Bone marrow (tissue), 2 donors: ENCODE data around the gene FAM76A.
"Not testable (repeated sequence)": the region's sequence is repeated elsewhere in the genome, so short reads cannot be mapped to it uniquely, and the experiment has no call there.

Experiments used
- DNase-seq, 2 donors: peaks; one replicate each; lab custom pipeline; 2025; lab: John Stamatoyannopoulos, UW

Gene FAM76A

DNA sequence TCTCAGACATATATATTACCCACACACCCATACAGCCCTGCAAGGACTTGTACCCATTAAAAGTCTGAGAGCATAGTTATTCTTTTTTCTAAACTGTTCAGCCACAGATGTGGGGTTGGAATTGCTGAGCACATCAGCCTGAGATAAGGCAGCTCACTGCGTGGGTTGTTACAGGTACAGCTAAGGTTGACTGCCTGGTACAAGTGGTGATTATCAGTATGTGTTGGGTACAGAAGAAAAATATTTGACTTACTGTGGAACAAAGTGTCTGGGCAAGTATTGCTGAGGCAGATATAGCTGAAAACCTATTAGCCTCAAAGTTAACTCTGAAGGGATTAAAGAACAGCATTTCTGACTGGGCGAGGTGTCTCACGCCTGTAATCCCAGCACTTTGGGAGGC is 52.3 kb downstream of the FAM76A start:
- no peak for DNase-seq

DNA sequence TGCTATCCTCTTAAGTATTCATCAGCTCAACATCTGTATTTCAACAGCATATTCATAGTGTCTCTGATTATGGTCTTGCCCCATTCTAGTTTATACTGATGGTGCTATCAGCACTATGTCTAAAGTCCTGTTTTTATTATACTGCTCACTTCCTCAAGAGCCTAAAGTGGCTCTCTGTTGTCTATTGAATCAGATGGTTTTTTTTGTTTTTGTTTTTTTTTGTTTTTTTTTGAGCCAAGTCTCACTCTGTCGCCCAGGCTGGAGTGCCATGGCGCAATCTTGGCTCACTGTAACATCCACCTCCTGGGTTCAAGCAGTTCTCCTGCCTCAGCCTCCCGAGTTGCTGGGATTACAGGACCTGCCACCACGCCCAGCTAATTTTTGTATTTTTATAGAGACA is 53.4 kb downstream of the FAM76A start:
- no peak for DNase-seq

DNA sequence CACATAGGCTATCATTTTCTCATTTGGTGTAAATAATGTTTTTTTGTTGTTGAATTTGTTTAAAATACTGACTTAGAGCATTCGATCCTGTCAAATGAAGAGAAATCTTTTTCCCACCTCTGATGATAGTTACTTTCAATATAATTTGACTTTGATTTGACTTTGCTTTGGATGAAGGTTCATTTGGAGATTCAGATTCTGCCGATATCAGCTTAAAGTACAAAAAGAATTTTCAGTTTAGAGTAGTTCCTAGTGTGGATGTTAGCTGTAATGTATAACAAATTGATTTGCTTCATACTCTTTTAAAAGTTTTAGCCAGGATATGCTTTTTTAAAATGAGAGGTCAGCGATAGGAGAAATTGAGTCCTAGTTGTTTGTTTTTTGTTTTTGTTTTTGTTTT is 57.2 kb downstream of the FAM76A start:
- DNase-seq = no peak

DNA sequence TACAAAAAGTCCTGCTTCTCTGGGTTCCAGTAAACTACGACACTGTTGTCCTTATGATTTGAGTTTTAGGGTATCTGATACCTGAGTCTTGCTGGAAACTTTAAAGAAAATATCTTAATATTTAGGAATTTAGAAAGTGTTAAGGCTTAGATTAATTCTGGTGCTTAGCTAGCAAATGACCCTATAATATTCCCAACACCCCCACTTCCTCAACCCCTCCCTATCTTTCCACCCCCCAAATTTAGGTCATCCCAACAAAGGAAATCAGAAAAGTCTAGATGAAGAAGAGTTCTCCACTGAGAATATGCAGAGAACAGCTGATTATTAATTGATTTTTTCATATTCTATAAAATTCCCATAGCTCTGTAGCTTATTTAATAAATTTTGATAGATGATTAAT is 58.9 kb downstream of the FAM76A start:
- no peak for DNase-seq

DNA sequence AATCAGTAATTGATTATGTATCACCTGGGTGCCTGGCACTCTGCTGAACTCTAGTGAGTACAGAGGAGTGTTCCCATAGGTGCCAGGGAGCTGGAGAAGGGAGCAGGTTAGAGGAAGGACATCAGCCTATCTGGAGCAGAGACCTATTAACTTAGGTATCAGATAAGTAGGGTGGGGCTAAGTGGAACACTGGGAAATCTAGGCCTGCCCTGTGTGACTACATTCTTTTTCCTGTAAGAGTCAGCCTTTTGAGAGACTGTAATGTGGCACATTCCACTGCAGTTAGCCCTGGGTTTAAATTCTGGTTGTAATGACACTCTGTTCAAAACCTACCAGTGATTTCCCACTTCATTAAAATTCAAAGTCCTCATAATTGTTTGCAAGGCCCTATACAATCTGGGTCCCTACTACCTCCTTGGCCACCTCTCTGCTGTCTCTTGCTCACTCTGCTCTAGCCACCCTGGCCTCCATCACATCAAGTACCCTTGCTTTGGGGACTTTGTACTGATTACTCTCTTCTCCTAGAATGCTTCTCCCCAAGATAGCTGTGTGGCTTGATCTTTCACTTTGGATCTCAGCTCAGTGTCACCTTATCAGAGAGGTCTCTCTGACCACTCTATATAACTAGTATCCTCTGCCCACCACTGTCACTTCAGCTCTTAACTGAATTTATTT is 60.2 kb downstream of the FAM76A start:
- DNase-seq = no peak

DNA sequence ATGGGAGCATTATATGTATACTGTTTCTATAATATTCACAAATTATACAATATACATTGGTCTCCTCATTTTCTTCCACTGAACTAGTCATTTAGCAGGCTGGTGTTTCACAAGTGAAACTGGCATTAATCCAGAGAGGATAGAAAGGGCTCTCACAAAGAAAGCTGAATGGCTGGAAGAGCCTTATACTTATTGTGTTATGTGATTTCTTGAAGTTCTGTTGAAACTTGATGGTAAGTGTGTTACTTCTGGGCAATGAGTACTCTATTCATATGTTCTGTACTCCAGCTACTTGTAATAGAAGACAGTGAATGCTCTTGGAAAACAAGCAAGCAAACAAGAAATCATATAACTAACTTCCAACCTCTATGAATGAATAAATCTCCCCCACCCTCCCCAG is 62.1 kb downstream of the FAM76A start:
- no peak for DNase-seq

DNA sequence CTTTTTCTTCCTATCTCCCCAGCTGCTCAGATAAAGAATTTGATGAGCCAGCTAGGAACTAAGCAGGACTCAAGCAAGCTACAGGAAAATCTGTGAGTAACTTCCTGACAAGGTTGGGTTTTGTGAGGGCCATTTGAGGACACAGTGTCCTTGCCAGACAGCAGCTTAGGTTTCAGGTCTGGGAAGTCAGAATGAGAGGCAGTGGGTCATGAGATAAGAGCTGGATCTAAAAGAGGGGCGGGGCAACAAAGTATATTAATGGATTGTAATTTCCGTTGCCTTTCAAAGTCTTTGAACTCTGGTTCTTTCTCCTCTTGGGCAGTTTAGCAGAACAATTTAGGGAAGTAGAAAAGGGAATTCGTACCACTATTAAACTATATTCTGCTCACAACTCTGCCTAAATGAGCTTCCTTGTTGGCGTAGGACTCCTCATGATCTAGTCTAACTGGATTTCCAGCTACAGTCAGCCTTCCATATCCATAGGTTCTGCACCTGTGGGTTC is 63.8 kb downstream of the FAM76A start:
- peak in 1 of 2 donors; percentile 19 for DNase-seq

DNA sequence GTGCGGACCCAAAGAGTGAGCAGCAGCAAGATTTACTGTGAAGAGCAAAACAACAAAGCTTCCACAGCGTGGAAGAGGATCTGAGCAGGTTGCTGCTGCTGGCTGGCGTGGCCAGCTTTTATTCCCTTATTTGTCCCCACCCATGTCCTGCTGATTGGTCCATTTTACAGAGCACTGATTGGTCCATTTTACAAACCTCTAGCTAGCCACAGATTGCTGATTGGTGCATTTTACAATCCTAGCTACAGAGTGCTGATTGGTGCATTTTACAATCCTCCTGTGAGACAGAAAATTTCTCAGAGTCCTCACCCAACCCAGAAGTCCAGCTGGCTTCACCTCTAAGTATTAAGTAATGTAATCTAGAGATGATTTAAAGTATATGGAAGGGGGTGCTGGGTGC is 64.5 kb downstream of the FAM76A start:
- not testable (repeated sequence) for DNase-seq

DNA sequence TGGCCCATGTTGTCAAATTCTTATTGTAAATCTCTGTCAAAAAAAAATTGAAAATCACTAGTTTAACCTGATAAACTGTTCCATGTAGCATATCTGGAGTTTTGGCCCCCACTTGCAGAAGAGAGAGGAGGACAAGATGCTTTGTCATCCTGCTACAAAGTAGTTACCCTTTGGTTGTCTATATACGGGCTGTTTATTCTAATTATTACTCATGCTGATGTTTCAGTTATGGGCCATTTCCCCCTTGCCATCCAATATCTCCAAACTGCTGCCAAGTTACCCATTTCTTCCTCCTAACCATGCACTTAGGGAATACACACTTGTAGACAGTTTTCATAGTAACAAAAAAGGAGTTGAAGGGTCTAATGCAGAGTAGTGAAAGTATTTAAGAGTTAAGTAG is 69.8 kb downstream of the FAM76A start:
- no peak for DNase-seq

DNA sequence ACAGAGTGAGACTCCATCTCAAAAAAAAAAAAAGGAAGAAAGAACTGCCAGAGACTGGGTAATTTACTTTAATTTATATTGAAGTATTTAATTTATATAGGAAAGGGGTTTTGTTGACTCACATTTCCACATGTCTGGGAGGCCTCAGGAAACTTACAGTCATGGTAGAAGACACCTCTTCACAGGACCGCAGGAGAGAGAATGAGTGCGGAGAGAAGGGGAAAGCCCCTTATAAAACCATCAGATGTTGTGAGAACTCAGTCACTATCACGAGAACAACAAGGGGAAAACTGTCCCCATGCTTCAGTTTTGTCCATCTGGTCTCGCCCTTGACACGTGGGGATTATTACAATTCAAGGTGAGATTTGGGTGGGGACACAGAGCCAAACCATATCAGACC is 79.0 kb downstream of the FAM76A start:
- no peak for DNase-seq

DNA sequence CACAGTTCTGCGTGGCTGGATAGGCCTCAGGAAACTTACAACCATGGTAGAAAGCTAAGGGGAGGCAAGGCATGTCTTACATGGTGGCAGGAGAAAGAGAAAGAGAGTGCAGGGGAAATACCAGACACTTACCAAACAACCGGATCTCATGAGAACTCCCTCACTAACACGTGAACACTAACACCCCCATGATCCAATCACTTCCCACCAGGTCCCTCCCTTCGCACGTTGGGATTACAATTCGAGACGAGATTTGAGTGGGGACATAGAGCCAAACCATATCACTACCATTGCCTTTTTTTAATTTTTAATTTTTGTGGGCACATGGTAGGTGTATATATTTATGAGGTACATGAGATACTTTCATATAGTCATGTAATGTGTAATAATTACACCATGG is 81.0 kb downstream of the FAM76A start:
- DNase-seq = no peak

DNA sequence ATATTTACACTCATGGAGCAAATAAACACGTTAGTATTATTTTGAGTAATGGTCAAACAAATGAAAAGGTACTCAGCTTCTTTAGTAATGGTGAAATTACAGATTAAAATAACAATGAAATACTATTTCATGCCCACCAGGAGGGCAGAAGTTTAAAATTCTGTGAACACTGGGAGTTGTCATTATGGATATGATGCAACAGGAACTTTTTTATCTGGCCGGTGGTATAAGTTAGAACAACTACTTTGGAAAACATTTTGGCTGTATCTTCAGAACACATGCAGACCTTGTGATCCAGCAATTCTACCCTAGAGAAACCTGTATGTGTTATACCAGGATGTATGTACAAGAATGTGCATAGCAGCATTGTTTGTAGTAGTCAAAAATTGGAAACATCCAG is 81.6 kb downstream of the FAM76A start:
- DNase-seq = no peak

DNA sequence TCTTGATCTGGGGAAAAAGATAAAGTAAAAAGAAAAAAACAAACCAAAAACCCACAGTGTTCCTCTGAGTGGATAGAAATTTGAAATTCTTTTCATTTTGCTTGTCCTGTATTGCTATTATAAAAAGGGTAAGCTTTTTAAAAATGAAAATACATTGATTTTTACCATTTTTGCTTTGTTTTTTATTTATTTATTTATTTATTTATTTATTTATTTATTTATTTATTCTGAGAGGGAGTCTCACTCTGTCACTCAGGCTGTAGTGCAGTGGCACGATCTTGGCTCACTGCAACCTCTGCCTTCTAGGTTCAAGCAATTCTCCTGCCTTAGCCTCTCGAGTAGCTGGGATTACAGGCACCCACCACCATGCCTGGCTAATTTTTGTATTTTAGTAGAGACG is 82.4 kb downstream of the FAM76A start:
- not testable (repeated sequence) for DNase-seq

DNA sequence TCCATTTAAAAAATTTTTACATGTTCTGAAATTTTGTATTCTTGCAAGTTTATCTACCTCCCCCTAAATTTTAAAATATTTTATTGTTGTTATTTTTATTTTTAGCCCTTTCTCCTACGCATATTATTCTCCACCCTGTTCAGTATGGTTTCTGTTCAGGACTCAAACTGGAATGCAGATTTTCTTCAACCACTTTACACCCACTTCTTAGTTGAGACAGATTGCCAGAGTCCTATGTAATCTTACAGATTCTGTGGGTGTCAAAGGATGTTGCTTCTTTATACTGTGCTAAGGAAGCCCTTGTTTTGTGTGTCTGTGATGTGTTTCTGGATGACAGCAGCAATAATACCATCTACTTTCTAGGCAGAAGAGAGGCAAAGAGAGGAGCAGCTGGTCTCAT is 84.1 kb downstream of the FAM76A start:
- DNase-seq = no peak

DNA sequence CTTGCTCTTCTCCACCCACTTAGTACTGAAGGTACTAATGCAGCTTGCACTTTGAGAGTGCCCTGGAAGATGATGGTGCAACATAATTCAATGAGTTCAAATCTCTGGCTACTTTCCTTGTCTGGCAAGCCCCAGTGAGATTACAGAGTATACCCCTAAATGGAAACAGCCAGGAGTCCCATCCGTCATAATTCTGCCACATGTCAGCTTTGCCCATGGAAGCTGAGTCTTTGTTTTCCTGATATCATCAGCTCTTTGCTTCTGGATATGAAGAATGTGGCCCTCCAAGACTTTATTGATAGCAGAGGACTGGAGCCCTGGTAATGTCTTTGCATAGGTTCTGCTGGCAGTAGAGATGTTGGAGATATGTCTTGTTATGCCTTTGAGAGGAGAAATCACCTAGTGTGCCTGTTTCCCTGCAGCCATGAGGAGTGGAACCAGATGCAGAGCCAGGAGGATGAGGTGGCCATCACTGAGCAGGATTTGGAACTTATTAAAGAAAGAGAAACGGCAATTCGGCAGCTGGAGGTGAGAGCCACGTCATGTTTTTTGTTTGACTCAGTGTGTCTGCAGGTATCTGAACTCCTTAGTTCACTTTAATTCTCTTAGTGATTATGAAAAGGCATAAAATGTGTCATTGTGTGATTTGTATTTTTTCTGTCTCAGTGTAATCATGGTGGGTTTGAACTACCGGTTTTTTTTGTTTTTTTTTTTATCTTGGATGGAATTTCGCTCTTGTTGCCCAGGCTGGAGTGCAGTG is 86.2 kb downstream of the FAM76A start:
- no peak for DNase-seq
